K562 (cell line): ENCODE measurements around the gene ATOH8. TPM values are rescaled to one million over a fixed set of nuclear protein-coding genes. Genes with fewer than 3 reads are reported as not detected.

Experiments
- ID3 ChIP-seq, 2 experiments: fragments of 250-450 bp in 1 of 2; fragments of 450-650 bp in 1 of 2; sonication (Bioruptor Pico) in 1 of 2; IDR thresholded peaks; 2 replicates each; pipeline versions ENCODE4 v1.6.1 to v1.8.0; 2016 to 2021; ENCODE audit warnings: mild to moderate bottlenecking in 2 of 2, moderate library complexity in 2 of 2, missing compliant biosample characterization in 1 of 2, missing genetic modification characterization in 1 of 2
- KDM1A ChIP-seq, 2 experiments: fragments of 450-650 bp; IDR thresholded peaks; 2 replicates each; pipeline ENCODE4 v1.6.1; 2016; ENCODE audit warnings: mild to moderate bottlenecking in 2 of 2
- ZBTB40 ChIP-seq, 2 experiments: fragments of 450-650 bp in 1 of 2; sonication (generic) in 1 of 2; formaldehyde crosslinking in 1 of 2; IDR thresholded peaks; 2 replicates each; pipeline versions ENCODE4 v1.7.1 to v1.9.0; 2016 to 2022; ENCODE audit warnings: inconsistent platforms in 1 of 2, mild to moderate bottlenecking in 1 of 2, missing genetic modification reagents in 1 of 2
- polyA plus RNA-seq, 8 experiments: library from polyadenylated mRNA; depleted of rRNA in 4 of 8; stranded (reverse) in 5 of 8; unstranded in 3 of 8; fragments of >200 nt; fragmentation: Nextera tagmentation in 2 of 8; fragmentation: Illumina TruSeq in 1 of 8; extraction: Ambion mirVana in 2 of 8; extraction: Trizol in 1 of 8; gene quantifications; 2 replicates each; pipeline versions ENCODE4 v1.2.1 to v1.2.3, GENCODE V29; 2011 to 2014; ENCODE audit warnings: inconsistent platforms in 1 of 8, missing spikeins in 1 of 8
- total RNA-seq, 7 experiments: library from RNA; depleted of rRNA in 6 of 7; stranded (reverse); fragments of >200 nt in 6 of 7; fragmentation: Illumina TruSeq in 2 of 7; extraction: Trizol in 2 of 7; gene quantifications; 2 replicates each; pipeline versions ENCODE4 v1.2.1 to v1.2.3, GENCODE V29; 2011 to 2021; ENCODE audit warnings: low replicate concordance in 1 of 7

ATOH8 gene
- total and polyA plus RNA-seq, 9 of the 15 experiments (the other 6 are each of a cell fraction or from before 2014, with no cell fraction given) = not detected

GRCh38 chr2:85787981-85788340 is 34.2 kb downstream of the ATOH8 start (continued):
- TF ChIP-seq ZBTB40 (IDR thresholded peaks at IDR 0.05) = no peak
- no peak for TF ChIP-seq ZBTB40 (CRISPR knock-in tag; IDR thresholded peaks at IDR 0.05)
- no peak for TF ChIP-seq KDM1A (IDR thresholded peaks at IDR 0.05)
- no peak for TF ChIP-seq ID3 (CRISPR knock-in tag; IDR thresholded peaks at IDR 0.05)
- TF ChIP-seq ID3 (tag; IDR thresholded peaks at IDR 0.05) = no peak
